Esophagus muscularis mucosa (tissue), 4 donors: ENCODE measurements around the gene PRAME. TPM values are rescaled to one million over a fixed set of nuclear protein-coding genes. Genes with fewer than 3 reads are reported as not detected.

Source experiments
- DNase-seq: peaks from one replicate; pipeline ENCODE4 v3.0.0-alpha.2; 2017; ENCODE audit errors: extremely low spot score
- H3K27ac ChIP-seq, 4 donors: fragments of 200-600 bp; sonication (generic); replicated peaks in 1 of 4; 1 replicate in 3 of 4; 2 replicates in 1 of 4; pipeline ENCODE4 v1.5.1; 2016 to 2019; ENCODE audit warnings: mild to moderate bottlenecking in 1 of 4
- H3K27me3 ChIP-seq, 4 donors: fragments of 200-600 bp; sonication (generic); one replicate each; pipeline versions ENCODE4 v1.5.1 to v1.6.0; 2016 to 2019
- H3K36me3 ChIP-seq, 4 donors: fragments of 200-600 bp; sonication (generic); one replicate each; pipeline ENCODE4 v1.5.1; 2016 to 2019
- H3K4me1 ChIP-seq, 4 donors: fragments of 200-600 bp; sonication (generic); one replicate each; pipeline ENCODE4 v1.5.1; 2016 to 2019
- H3K4me3 ChIP-seq, 4 donors: fragments of 200-600 bp; sonication (generic); 1 replicate in 2 of 4; 2 replicates in 2 of 4; pipeline ENCODE4 v1.5.1; 2016 to 2019; ENCODE audit warnings: mild to moderate bottlenecking in 4 of 4, moderate library complexity in 1 of 4
- H3K9me3 ChIP-seq, 4 donors: fragments of 200-600 bp; sonication (generic); 1 replicate in 3 of 4; 2 replicates in 1 of 4; pipeline ENCODE4 v1.5.1; 2016 to 2019
- CTCF ChIP-seq, 3 experiments: fragments of 200-600 bp in 2 of 3; fragments of 450-650 bp in 1 of 3; sonication (generic) in 2 of 3; IDR thresholded peaks; one replicate each; pipeline ENCODE4 v1.5.1; 2017 to 2019; ENCODE audit warnings: antibody characterized with exemption in 3 of 3, mild to moderate bottlenecking in 2 of 3, moderate library complexity in 1 of 3
- EP300 ChIP-seq: sonication (generic); formaldehyde crosslinking; IDR thresholded peaks from one replicate; pipeline ENCODE4 v1.6.1; 2017; ENCODE audit warnings: antibody characterized with exemption
- POLR2A ChIP-seq: fragments of 450-650 bp; IDR thresholded peaks from one replicate; pipeline ENCODE4 v1.6.1; 2017; ENCODE audit warnings: antibody characterized with exemption, moderate library complexity, mild to moderate bottlenecking, low read depth
- POLR2AphosphoS5 ChIP-seq, 2 donors: sonication (generic); formaldehyde crosslinking; IDR thresholded peaks; one replicate each; pipeline ENCODE4 v1.6.1; 2017; ENCODE audit warnings: antibody characterized with exemption in 2 of 2
- WGBS: methylation state at CpG from one replicate; pipeline ENCODE4 v1.1.5; 2018; 5-methylcytosine and 5-hydroxymethylcytosine counted together
- intact Hi-C: fragments of 100-400 bp; cut with DNase I; formaldehyde crosslinking; loops from one replicate; pipeline ENCODE4 v1.15.1; 2023
- total RNA-seq, 4 donors: library from RNA; depleted of rRNA; stranded (reverse); fragments of >200 nt; gene quantifications; one replicate each; pipeline versions ENCODE4 v1.1.0 to v1.2.1, GENCODE V29; 2016

PRAME gene
- total RNA-seq, 4 donors from 2014 or later: not detected

- TF ChIP-seq EP300 (no peak), POLR2A (no peak), CTCF (IDR thresholded peaks at IDR 0.05) (no peak), POLR2AphosphoS5 (IDR thresholded peaks at IDR 0.05) (no peak)
- peaks cover 0 to 11% (median 0%) of the 10 kb centered on the region in 4 donors for H3K27me3 ChIP-seq
- H3K9me3 ChIP-seq: no peaks in the 10 kb centered on the region
- no peak overlapping the region for H3K27ac ChIP-seq
- no peak for DNase-seq
- intact Hi-C loops: no loop called here
- WGBS: 91% methylated on average over 4 of the region's 4 CpGs
- no peak overlapping the region for H3K4me3 ChIP-seq
- H3K4me1 ChIP-seq: no peaks in the 10 kb centered on the region
- no peaks in the 10 kb centered on the region for H3K36me3 ChIP-seq
Measured at GRCh38 chr22:22554587-22555284, 4.3 kb downstream of the PRAME start.

- H3K27ac ChIP-seq: no peak overlapping the region
- TF ChIP-seq EP300: no peak
- no peak for TF ChIP-seq POLR2AphosphoS5 (IDR thresholded peaks at IDR 0.05)
- TF ChIP-seq POLR2A: no peak
- WGBS: 63% methylated on average over 8 of the region's 8 CpGs
- DNase-seq: no peak
- intact Hi-C loops: no loop called here
- H3K9me3 ChIP-seq: no peaks in the 10 kb centered on the region
- H3K36me3 ChIP-seq: no peaks in the 10 kb centered on the region
- H3K27me3 ChIP-seq: peaks cover 0 to 4% (median 0%) of the 10 kb centered on the region in 4 donors
- no peaks in the 10 kb centered on the region for H3K4me1 ChIP-seq
- H3K4me3 ChIP-seq: no peak overlapping the region
Measured at GRCh38 chr22:22553735-22554586, 5.1 kb downstream of the PRAME start.

GRCh38 chr22:22553141-22553540 is 5.9 kb downstream of the PRAME start:
- no peak for DNase-seq
- no peak for TF ChIP-seq POLR2A
- TF ChIP-seq POLR2AphosphoS5 (IDR thresholded peaks at IDR 0.05): no peak
- TF ChIP-seq CTCF (IDR thresholded peaks at IDR 0.05): no peak
- TF ChIP-seq EP300: no peak
- no peaks in the 10 kb centered on the region for H3K4me1 ChIP-seq
- intact Hi-C loops: no loop called here
- 96% methylated on average over 1 of the region's 1 CpG for WGBS
- no peaks in the 10 kb centered on the region for H3K27me3 ChIP-seq
- H3K27ac ChIP-seq: no peak overlapping the region
- no peak overlapping the region for H3K4me3 ChIP-seq
- H3K36me3 ChIP-seq: no peaks in the 10 kb centered on the region
- no peaks in the 10 kb centered on the region for H3K9me3 ChIP-seq

- TF ChIP-seq EP300 (no peak), POLR2AphosphoS5 (IDR thresholded peaks at IDR 0.05) (no peak), CTCF (IDR thresholded peaks at IDR 0.05) (no peak), POLR2A (no peak)
- Histone ChIP-seq H3K36me3 (no peaks in the 10 kb centered on the region), H3K9me3 (no peaks in the 10 kb centered on the region), H3K27me3 (no peaks in the 10 kb centered on the region), H3K4me3 (no peak overlapping the region), H3K27ac (no peak overlapping the region), H3K4me1 (no peaks in the 10 kb centered on the region)
- intact Hi-C loops: no loop called here
- DNase-seq: no peak
- 75% methylated on average over 4 of the region's 4 CpGs for WGBS
Measured at GRCh38 chr22:22552630-22553029, 6.4 kb downstream of the PRAME start.

- no peak for TF ChIP-seq EP300
- no peak for TF ChIP-seq CTCF (IDR thresholded peaks at IDR 0.05)
- TF ChIP-seq POLR2AphosphoS5 (IDR thresholded peaks at IDR 0.05): no peak
- TF ChIP-seq POLR2A: no peak
- intact Hi-C loops: no loop called here
- 92% methylated on average over 6 of the region's 8 CpGs for WGBS
Measured at GRCh38 chr22:22550789-22551434, 8.2 kb downstream of the PRAME start.

More at GRCh38 chr22:22550789-22551434, 8.2 kb downstream of the PRAME start:
- no peak for DNase-seq
- no peak overlapping the region for H3K4me3 ChIP-seq
- H3K27me3 ChIP-seq: no peaks in the 10 kb centered on the region
- H3K9me3 ChIP-seq: no peaks in the 10 kb centered on the region
- no peaks in the 10 kb centered on the region for H3K4me1 ChIP-seq
- H3K27ac ChIP-seq: no peak overlapping the region
- H3K36me3 ChIP-seq: no peaks in the 10 kb centered on the region
